Lower lobe of right lung (tissue), 2 donors: ENCODE results near the gene PANK4. TPM values are rescaled to one million over a fixed set of nuclear protein-coding genes. Genes with fewer than 3 reads are reported as not detected.

Experiments used
- ATAC-seq, 2 donors: fragments of 200-7000 bp; cut with Tn5 transposase; one replicate each; pipeline ENCODE4 v1.9.1; 2020 to 2022; ENCODE audit warnings: mild to moderate bottlenecking in 2 of 2, moderate library complexity in 2 of 2
- DNase-seq: peaks from one replicate; pipeline ENCODE4 v3.0.0-alpha.2; 2020
- H3K27ac ChIP-seq: fragments of 200-600 bp; one replicate; pipeline ENCODE4 v1.8.0; 2022
- H3K27me3 ChIP-seq: fragments of 200-600 bp; one replicate; pipeline ENCODE4 v1.8.0; 2022; ENCODE audit warnings: low read depth
- H3K36me3 ChIP-seq: fragments of 200-600 bp; one replicate; pipeline ENCODE4 v1.8.0; 2022; ENCODE audit warnings: mild to moderate bottlenecking
- H3K4me1 ChIP-seq: fragments of 200-600 bp; one replicate; pipeline ENCODE4 v1.8.0; 2022
- H3K4me3 ChIP-seq: fragments of 200-600 bp; one replicate; pipeline ENCODE4 v1.8.0; 2022; ENCODE audit warnings: mild to moderate bottlenecking
- H3K9me3 ChIP-seq: fragments of 200-600 bp; one replicate; pipeline ENCODE4 v1.8.0; 2022
- CTCF ChIP-seq: fragments of 200-600 bp; IDR thresholded peaks from one replicate; pipeline ENCODE4 v1.8.0; 2022; ENCODE audit warnings: antibody characterized with exemption, mild to moderate bottlenecking
- intact Hi-C: fragments of 100-400 bp; cut with DNase I; formaldehyde crosslinking; loops from one replicate; pipeline ENCODE4 v1.11.0; 2022
- total RNA-seq: library from RNA; stranded (reverse); fragmentation: NEBNext Ultra II Directional; extraction: Animal tissue kit (Norgen Biotek cat#: 25700); gene quantifications from one replicate; pipeline ENCODE4 v1.2.1, GENCODE V29; 2021
- donor health status: DM: no; HTN: yes; CAD: no; lungs with severe emphysema.

Gene PANK4
- total RNA-seq, 1 donor from 2014 or later: 39.2 TPM

GRCh38 chr1:2508180-2508579 is 18.2 kb downstream of the PANK4 start:
- H3K9me3 ChIP-seq: no peaks in the 10 kb centered on the region
- peaks cover 7% of the 10 kb centered on the region for H3K4me1 ChIP-seq
- TF ChIP-seq CTCF: no peak
- DNase-seq (no peak), ATAC-seq (no peak)
- H3K36me3 ChIP-seq: peaks cover 56% of the 10 kb centered on the region
- no peak overlapping the region for H3K27ac ChIP-seq
- intact Hi-C loops: no loop called here
- peaks cover 16% of the 10 kb centered on the region for H3K27me3 ChIP-seq
- H3K4me3 ChIP-seq: no peak overlapping the region

GRCh38 chr1:2507744-2508155 is 18.6 kb downstream of the PANK4 start:
- TF ChIP-seq CTCF: no peak
- no peak for ATAC-seq
- Histone ChIP-seq H3K4me1 (peaks cover 7% of the 10 kb centered on the region), H3K9me3 (no peaks in the 10 kb centered on the region), H3K27ac (no peak overlapping the region), H3K27me3 (peaks cover 21% of the 10 kb centered on the region), H3K36me3 (peaks cover 52% of the 10 kb centered on the region), H3K4me3 (no peak overlapping the region)
- DNase-seq: no peak
- intact Hi-C loops: no loop called here

DNA sequence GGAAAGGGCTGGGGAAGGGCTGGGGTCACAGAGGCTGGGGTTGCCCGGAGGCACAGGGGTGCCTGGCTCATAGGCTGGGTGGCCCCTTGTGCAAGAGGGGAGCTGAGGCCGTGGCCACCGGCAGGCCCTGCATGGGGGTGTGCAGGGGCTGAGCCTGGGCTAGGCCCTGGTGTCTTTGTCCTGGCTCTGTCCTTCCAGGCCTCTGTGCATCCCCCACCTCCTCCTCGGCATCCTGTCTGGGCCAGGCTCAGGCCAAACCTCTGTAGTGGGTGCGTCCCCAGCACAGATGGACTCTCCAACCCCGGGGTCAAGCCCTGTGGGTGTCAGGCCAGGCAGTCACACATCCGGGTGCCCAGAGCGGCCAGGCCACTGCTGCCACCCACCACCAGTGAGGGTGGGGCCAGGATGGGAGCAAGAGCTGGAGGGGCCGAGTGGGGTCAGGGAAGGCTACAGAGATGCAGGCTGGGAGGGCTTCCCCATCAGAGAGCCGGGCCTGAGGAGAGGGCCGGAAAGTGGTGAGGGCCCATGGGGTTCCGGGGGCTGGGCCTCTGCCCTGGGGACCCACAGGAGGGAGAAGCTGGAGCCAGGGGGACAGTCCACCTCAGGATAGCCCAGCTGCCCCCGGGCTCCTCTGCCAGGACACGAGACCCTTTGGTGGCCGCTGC is 19.4 kb downstream of the PANK4 start:
- H3K4me1 ChIP-seq: peaks cover 7% of the 10 kb centered on the region
- H3K9me3 ChIP-seq: no peaks in the 10 kb centered on the region
- ATAC-seq: no peak
- no peak overlapping the region for H3K27ac ChIP-seq
- DNase-seq: no peak
- no peak for TF ChIP-seq CTCF
- H3K36me3 ChIP-seq: peaks cover 45% of the 10 kb centered on the region
- intact Hi-C loops: no loop called here
- no peak overlapping the region for H3K4me3 ChIP-seq
- peaks cover 28% of the 10 kb centered on the region for H3K27me3 ChIP-seq

- no peak for DNase-seq
- TF ChIP-seq CTCF: no peak
These were observed 20.2 kb downstream of the PANK4 start for GRCh38 chr1:2506007-2506860.

DNA sequence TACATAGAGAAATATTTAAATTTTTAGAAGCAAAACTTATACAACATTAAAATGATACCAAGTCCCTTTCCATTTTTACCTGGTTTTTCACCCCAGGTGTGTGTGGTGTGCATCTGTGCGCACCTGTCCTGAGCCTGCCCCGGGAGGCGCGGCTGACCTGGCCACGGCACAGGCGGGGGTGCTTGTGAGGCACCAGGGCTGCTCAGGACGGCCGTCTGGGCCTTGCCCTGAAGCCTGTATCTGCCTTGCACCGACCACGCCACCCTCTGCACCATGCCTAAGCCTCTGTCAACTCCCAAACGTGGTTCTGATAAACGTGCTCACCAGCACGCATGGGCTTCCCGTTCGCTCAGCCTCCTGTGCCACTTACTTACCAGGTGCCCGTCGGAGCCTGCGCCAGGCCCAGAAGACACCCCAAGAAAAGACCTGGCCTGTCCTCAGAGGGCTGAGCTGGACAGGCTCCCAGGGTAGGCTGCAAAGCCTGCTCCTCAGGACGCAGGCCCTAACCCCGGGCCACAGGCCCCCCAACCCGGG is 20.9 kb downstream of the PANK4 start:
- DNase-seq (no peak), ATAC-seq (no peak)
- Histone ChIP-seq H3K27me3 (peaks cover 40% of the 10 kb centered on the region), H3K27ac (no peak overlapping the region), H3K4me1 (peaks cover 7% of the 10 kb centered on the region), H3K4me3 (no peak overlapping the region), H3K9me3 (no peaks in the 10 kb centered on the region), H3K36me3 (peaks cover 30% of the 10 kb centered on the region)
- no peak for TF ChIP-seq CTCF
- intact Hi-C loops: no loop called here

More at GRCh38 chr1:2506007-2506860, 20.2 kb downstream of the PANK4 start:
- peaks cover 7% of the 10 kb centered on the region for H3K4me1 ChIP-seq
- peaks cover 36% of the 10 kb centered on the region for H3K27me3 ChIP-seq
- intact Hi-C loops: no loop called here
- H3K27ac ChIP-seq: no peak overlapping the region
- H3K4me3 ChIP-seq: no peak overlapping the region
- H3K36me3 ChIP-seq: peaks cover 37% of the 10 kb centered on the region
- H3K9me3 ChIP-seq: no peaks in the 10 kb centered on the region
- ATAC-seq: no peak
